Suprapubic skin (tissue), 4 donors: ENCODE results near the gene MED12L.

ENCODE experiments used
- CTCF ChIP-seq, 2 donors: fragments of 200-600 bp in 1 of 2; fragments of 450-650 bp in 1 of 2; sonication (generic) in 1 of 2; IDR thresholded peaks; one replicate each; pipeline ENCODE4 v1.5.1; 2016 to 2019; ENCODE audit warnings: antibody characterized with exemption in 2 of 2, mild to moderate bottlenecking in 1 of 2, moderate library complexity in 1 of 2
- EP300 ChIP-seq: sonication (generic); formaldehyde crosslinking; IDR thresholded peaks from one replicate; pipeline ENCODE4 v1.6.1; 2017; ENCODE audit warnings: antibody characterized with exemption
- POLR2A ChIP-seq, 2 donors: fragments of 450-650 bp; IDR thresholded peaks; one replicate each; pipeline ENCODE4 v1.6.1; 2017; ENCODE audit warnings: antibody characterized with exemption in 2 of 2, mild to moderate bottlenecking in 2 of 2, moderate library complexity in 2 of 2
- POLR2AphosphoS5 ChIP-seq, 3 donors: sonication (generic); formaldehyde crosslinking; IDR thresholded peaks; one replicate each; pipeline ENCODE4 v1.6.1; 2017; ENCODE audit warnings: antibody characterized with exemption in 3 of 3

DNA sequence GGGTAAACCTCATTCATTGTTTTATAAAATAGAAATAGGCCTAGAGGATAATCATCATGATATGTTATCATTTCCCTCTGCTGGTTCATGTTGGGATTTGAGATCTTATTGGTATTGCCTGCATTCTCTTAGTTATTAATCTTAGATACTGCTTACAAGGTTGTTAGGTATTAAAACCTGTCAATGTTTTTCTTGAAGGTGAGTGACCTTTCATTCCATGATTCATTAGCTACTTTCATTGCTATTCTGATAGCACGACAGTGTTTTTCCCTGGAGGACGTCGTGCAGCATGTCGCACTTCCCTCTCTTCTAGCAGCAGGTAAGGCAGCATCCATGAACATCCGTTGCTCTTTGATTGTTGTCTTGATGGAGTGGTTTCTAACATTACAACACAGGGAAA, 282.0 kb downstream of the MED12L start:
- TF ChIP-seq POLR2AphosphoS5 (IDR thresholded peaks at IDR 0.05) (no peak), CTCF (IDR thresholded peaks at IDR 0.05) (no peak), POLR2A (IDR thresholded peaks at IDR 0.05) (no peak), EP300 (no peak)
